ENCODE measurements around the gene ZNF774.

GRCh38 chr15:90351479-90352106 lies 491 bp upstream of the ZNF774 start:
- TF ChIP-seq CTCF (conservative IDR thresholded peaks at IDR 0.05; ENCODE audit: low read depth, low read length) = no peak
- no peak for TF ChIP-seq EZH2 (IDR thresholded peaks at IDR 0.05; ENCODE audit: borderline replicate concordance, low read depth, low read length, poor library complexity, severe bottlenecking)

Measured in A673 (cell line).